ENCODE measurements around the gene SYNE1.

DNA sequence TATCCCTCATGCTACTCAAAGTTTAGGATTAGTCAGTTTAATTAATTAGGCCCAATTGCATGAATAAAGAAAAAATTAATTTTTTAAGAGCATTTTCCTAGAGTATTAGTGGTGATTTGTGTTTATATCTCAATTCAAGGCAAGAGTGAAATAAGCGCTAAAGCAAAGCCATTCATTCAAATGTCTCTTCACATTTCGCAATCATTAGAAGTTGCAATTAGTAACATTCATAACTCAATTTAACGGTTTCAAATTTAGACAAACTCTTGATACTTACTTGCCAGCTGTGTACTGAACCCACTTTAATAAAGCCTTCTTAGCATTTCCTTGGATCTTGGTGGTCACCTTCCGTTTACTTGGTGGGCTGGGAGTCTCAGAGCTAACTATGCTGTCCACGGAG lies 127.2 kb downstream of the SYNE1 start:
- TF ChIP-seq, protein P1, sequence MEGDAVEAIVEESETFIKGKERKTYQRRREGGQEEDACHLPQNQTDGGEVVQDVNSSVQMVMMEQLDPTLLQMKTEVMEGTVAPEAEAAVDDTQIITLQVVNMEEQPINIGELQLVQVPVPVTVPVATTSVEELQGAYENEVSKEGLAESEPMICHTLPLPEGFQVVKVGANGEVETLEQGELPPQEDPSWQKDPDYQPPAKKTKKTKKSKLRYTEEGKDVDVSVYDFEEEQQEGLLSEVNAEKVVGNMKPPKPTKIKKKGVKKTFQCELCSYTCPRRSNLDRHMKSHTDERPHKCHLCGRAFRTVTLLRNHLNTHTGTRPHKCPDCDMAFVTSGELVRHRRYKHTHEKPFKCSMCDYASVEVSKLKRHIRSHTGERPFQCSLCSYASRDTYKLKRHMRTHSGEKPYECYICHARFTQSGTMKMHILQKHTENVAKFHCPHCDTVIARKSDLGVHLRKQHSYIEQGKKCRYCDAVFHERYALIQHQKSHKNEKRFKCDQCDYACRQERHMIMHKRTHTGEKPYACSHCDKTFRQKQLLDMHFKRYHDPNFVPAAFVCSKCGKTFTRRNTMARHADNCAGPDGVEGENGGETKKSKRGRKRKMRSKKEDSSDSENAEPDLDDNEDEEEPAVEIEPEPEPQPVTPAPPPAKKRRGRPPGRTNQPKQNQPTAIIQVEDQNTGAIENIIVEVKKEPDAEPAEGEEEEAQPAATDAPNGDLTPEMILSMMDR (IDR thresholded peaks at IDR 0.05): no peak
- no peak for TF ChIP-seq POLR2A (IDR thresholded peaks at IDR 0.05)
